BLaER1 treated with 17β-estradiol and CSF1 and Interleukin-3, amounts not matched to agents 10 nM and 100 nM (cell line): Measurements from ENCODE around the gene COL4A1.

Experiments
- H3K27ac ChIP-seq, 11 experiments: shearing (Covaris generic); formaldehyde crosslinking; 2 replicates each; pipeline ENCODE4 v1.8.1; 2022
- H3K27me3 ChIP-seq, 11 experiments: shearing (Covaris generic); formaldehyde crosslinking; 2 replicates each; pipeline ENCODE4 v1.8.1; 2022
- H3K36me3 ChIP-seq, 11 experiments: shearing (Covaris generic); formaldehyde crosslinking; 2 replicates each; pipeline ENCODE4 v1.8.1; 2022
- H3K4me1 ChIP-seq, 10 experiments: shearing (Covaris generic); formaldehyde crosslinking; 2 replicates each; pipeline ENCODE4 v1.8.1; 2022
- H3K4me2 ChIP-seq, 11 experiments: shearing (Covaris generic); formaldehyde crosslinking; 2 replicates each; pipeline ENCODE4 v1.8.1; 2022
- H3K4me3 ChIP-seq, 10 experiments: shearing (Covaris generic); formaldehyde crosslinking; 2 replicates each; pipeline ENCODE4 v1.8.1; 2022
- H3K9ac ChIP-seq, 11 experiments: shearing (Covaris generic); formaldehyde crosslinking; 2 replicates each; pipeline ENCODE4 v1.8.1; 2022
- H3K9me3 ChIP-seq, 11 experiments: shearing (Covaris generic); formaldehyde crosslinking; replicated peaks in 1 of 11; 2 replicates each; pipeline ENCODE4 v1.8.1; 2022
- H4K20me1 ChIP-seq, 11 experiments: shearing (Covaris generic); formaldehyde crosslinking; 2 replicates each; pipeline ENCODE4 v1.8.1; 2022
- Cebpa-rat ChIP-seq, 11 experiments: shearing (Covaris generic); IDR thresholded peaks; 2 replicates each; pipeline ENCODE4 v1.8.1; 2022

COL4A1 gene

DNA sequence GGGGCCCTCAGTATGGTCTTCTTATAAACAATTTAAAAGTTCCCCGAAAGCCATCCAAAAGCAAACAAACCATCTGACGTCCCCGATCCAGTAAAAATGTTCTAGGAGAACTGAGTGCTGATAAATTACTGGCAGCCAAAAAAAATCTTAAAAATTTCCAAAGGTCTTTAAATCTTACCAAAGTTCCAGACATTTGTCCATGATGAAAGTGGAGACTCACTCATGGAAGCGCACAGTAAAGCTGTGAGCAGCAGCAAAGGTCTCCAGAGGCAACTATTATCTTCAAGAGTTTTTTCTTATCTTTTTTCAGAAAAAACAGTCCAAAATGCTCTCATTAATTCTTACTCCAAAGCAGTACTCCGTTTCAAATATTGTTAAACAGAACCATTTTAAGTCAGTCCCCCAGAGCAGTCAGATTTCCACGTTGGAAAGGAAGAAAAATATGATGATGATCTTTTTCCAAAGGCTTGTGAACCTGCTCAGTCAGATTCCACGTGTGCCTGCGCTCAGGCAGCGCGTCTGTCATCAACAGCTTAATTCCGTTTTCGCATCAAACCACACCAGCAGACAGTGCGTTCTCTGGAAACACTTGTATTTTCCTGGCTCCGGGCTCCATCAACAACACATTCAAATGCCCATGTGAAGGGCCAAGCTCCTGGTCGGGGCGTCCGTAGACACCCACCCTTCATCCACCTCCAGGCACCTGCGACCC is 85.4 kb downstream of the COL4A1 start:
- Histone ChIP-seq H4K20me1 (no peaks in the 10 kb centered on the region), H3K4me2 (peak overlapping the region in 3 of 11 experiments; percentile 10 to 33 (median 27); a peak in 2 of 22 replicates), H3K9me3 (no peaks in the 10 kb centered on the region), H3K4me1 (peaks cover 3 to 16% (median 9%) of the 10 kb centered on the region in 10 experiments), H3K4me3 (no peak overlapping the region), H3K36me3 (no peaks in the 10 kb centered on the region), H3K9ac (no peak overlapping the region), H3K27me3 (peaks cover 0 to 8% (median 0%) of the 10 kb centered on the region in 11 experiments; a peak in 3 of 22 replicates), H3K27ac (no peak overlapping the region)
- no peak for TF ChIP-seq Cebpa-rat (IDR thresholded peaks at IDR 0.05)

GRCh38 chr13:110220471-110220870 is 86.5 kb downstream of the COL4A1 start:
- TF ChIP-seq Cebpa-rat (IDR thresholded peaks at IDR 0.05), result no peak
- H3K9me3 ChIP-seq, result no peaks in the 10 kb centered on the region
- H3K4me1 ChIP-seq, result peaks cover 8 to 25% (median 16%) of the 10 kb centered on the region in 10 experiments
- H3K9ac ChIP-seq, result no peak overlapping the region
- H4K20me1 ChIP-seq, result no peaks in the 10 kb centered on the region
- H3K27ac ChIP-seq, result no peak overlapping the region
- H3K36me3 ChIP-seq, result no peaks in the 10 kb centered on the region
- H3K4me3 ChIP-seq, result no peak overlapping the region
- H3K27me3 ChIP-seq, result peaks cover 0 to 8% (median 0%) of the 10 kb centered on the region in 11 experiments; a peak in 3 of 22 replicates
- H3K4me2 ChIP-seq, result peak overlapping the region in 2 of 11 experiments; percentile 9 to 10; a peak in 2 of 22 replicates

GRCh38 chr13:110218581-110219201 is 88.3 kb downstream of the COL4A1 start:
- H3K9me3 ChIP-seq, result no peaks in the 10 kb centered on the region; a peak in 1 of 22 replicates
- peak overlapping the region in 3 of 11 experiments; percentile 2 to 40 (median 30); a peak in 3 of 22 replicates for H3K4me2 ChIP-seq
- H3K27me3 ChIP-seq, result peaks cover 0 to 8% (median 0%) of the 10 kb centered on the region in 11 experiments; a peak in 3 of 22 replicates
- no peaks in the 10 kb centered on the region for H4K20me1 ChIP-seq
- H3K4me3 ChIP-seq, result no peak overlapping the region
- no peak overlapping the region for H3K9ac ChIP-seq
- H3K36me3 ChIP-seq, result no peaks in the 10 kb centered on the region
- H3K4me1 ChIP-seq, result peaks cover 8 to 28% (median 17%) of the 10 kb centered on the region in 10 experiments
- no peak for TF ChIP-seq Cebpa-rat (IDR thresholded peaks at IDR 0.05)
- no peak overlapping the region for H3K27ac ChIP-seq

DNA sequence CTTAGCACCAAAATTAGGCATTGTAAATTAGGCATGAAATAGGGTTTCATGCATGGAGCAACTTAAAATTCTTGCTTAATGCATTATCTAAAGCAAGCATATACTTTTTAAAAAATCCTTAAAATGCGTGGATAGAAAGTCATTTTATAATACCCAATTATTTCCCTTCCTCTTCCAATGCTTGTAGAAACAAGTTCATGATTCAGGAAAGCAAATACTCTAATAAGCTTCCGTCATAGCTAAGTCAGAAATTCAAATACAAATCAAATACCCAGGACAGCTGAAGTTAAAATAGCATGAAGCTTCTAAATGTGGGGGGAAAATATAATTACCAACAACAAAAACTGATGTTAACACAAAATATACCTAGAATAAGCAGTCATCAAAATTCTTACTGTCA is 89.1 kb downstream of the COL4A1 start:
- H3K9me3 ChIP-seq, result no peaks in the 10 kb centered on the region; a peak in 1 of 22 replicates
- peaks cover 11 to 37% (median 24%) of the 10 kb centered on the region in 10 experiments for H3K4me1 ChIP-seq
- no peaks in the 10 kb centered on the region for H3K36me3 ChIP-seq
- H3K4me3 ChIP-seq, result no peak overlapping the region
- no peak overlapping the region for H3K4me2 ChIP-seq
- no peak overlapping the region for H3K27ac ChIP-seq
- peaks cover 0 to 8% (median 0%) of the 10 kb centered on the region in 11 experiments; a peak in 3 of 22 replicates for H3K27me3 ChIP-seq
- no peak overlapping the region for H3K9ac ChIP-seq
- no peaks in the 10 kb centered on the region for H4K20me1 ChIP-seq
- no peak for TF ChIP-seq Cebpa-rat (IDR thresholded peaks at IDR 0.05)

- Histone ChIP-seq H3K4me2 (peak overlapping the region in 10 of 11 experiments; percentile 30 to 62 (median 50); a peak in 10 of 22 replicates), H3K27me3 (peaks cover 0 to 8% (median 0%) of the 10 kb centered on the region in 11 experiments; a peak in 3 of 22 replicates), H4K20me1 (no peaks in the 10 kb centered on the region), H3K4me3 (no peak overlapping the region), H3K27ac (no peak overlapping the region), H3K9ac (no peak overlapping the region), H3K9me3 (no peaks in the 10 kb centered on the region; a peak in 1 of 22 replicates), H3K36me3 (no peaks in the 10 kb centered on the region), H3K4me1 (peaks cover 19 to 44% (median 31%) of the 10 kb centered on the region in 10 experiments)
- TF ChIP-seq Cebpa-rat (IDR thresholded peaks at IDR 0.05), result no peak
Observed at GRCh38 chr13:110217085-110217484, 89.9 kb downstream of the COL4A1 start.

GRCh38 chr13:110216398-110217041 is 90.4 kb downstream of the COL4A1 start:
- Histone ChIP-seq H3K4me3 (no peak overlapping the region), H3K36me3 (no peaks in the 10 kb centered on the region), H3K9me3 (no peaks in the 10 kb centered on the region; a peak in 1 of 22 replicates), H3K27ac (no peak overlapping the region), H3K4me1 (peaks cover 24 to 50% (median 37%) of the 10 kb centered on the region in 10 experiments), H3K27me3 (peaks cover 0 to 8% (median 0%) of the 10 kb centered on the region in 11 experiments; a peak in 3 of 22 replicates), H3K4me2 (peak overlapping the region; percentile 30 to 62 (median 50); a peak in 21 of 22 replicates), H3K9ac (no peak overlapping the region), H4K20me1 (no peaks in the 10 kb centered on the region)
- no peak for TF ChIP-seq Cebpa-rat (IDR thresholded peaks at IDR 0.05)

DNA sequence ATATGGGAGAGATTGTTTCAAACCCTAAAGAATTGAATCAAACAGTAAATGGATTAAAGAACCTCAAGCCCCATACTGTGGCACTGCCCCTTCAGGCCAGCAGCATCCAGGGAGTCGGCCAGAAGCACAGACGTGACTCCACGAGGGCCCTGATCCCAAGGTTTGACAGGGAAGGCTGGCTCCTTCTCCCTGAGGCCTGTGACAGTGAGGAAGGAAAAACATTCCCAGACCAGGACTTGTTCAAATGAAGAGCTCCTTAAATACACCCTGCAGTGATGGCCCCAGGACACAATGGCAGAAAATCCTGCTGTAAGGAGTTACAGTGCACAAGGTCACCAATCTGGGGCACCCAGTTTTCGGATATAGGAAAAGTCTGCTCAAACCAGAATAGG is 91.0 kb downstream of the COL4A1 start:
- no peak overlapping the region for H3K4me3 ChIP-seq
- H3K27me3 ChIP-seq, result peaks cover 0 to 8% (median 0%) of the 10 kb centered on the region in 11 experiments; a peak in 3 of 22 replicates
- no peaks in the 10 kb centered on the region for H4K20me1 ChIP-seq
- TF ChIP-seq Cebpa-rat (IDR thresholded peaks at IDR 0.05), result no peak
- H3K9ac ChIP-seq, result no peak overlapping the region
- H3K9me3 ChIP-seq, result no peaks in the 10 kb centered on the region; a peak in 1 of 22 replicates
- H3K36me3 ChIP-seq, result no peaks in the 10 kb centered on the region
- no peak overlapping the region for H3K27ac ChIP-seq
- peak overlapping the region; percentile 30 to 62 (median 50); a peak in 20 of 22 replicates for H3K4me2 ChIP-seq
- peaks cover 29 to 55% (median 42%) of the 10 kb centered on the region in 10 experiments for H3K4me1 ChIP-seq

DNA sequence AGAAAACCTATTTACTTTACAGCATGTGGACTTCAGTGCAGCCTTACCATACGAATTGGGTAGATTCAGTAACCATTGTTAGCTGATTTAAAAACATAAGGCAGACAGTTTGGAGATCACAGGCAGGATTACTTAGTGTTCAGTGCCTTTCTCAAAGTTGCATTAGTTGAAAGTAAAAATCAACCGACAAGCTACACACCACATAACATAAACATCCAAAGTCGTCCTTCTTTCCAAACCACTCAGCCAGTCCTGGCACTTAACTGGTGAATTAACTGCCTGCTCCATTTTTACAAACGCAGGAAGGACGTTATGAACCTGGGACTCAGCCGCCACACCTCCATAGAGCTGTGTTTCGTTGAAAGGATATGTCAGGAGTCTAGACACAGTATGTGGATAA is 91.4 kb downstream of the COL4A1 start:
- Histone ChIP-seq H4K20me1 (no peaks in the 10 kb centered on the region), H3K27me3 (peaks cover 0 to 8% (median 0%) of the 10 kb centered on the region in 11 experiments; a peak in 3 of 22 replicates), H3K9ac (no peak overlapping the region), H3K4me3 (no peak overlapping the region), H3K4me1 (peaks cover 30 to 58% (median 44%) of the 10 kb centered on the region in 10 experiments), H3K36me3 (no peaks in the 10 kb centered on the region), H3K27ac (no peak overlapping the region), H3K4me2 (peak overlapping the region in 2 of 11 experiments; percentile 50 to 62; a peak in 3 of 22 replicates), H3K9me3 (no peaks in the 10 kb centered on the region; a peak in 1 of 22 replicates)
- no peak for TF ChIP-seq Cebpa-rat (IDR thresholded peaks at IDR 0.05)

DNA sequence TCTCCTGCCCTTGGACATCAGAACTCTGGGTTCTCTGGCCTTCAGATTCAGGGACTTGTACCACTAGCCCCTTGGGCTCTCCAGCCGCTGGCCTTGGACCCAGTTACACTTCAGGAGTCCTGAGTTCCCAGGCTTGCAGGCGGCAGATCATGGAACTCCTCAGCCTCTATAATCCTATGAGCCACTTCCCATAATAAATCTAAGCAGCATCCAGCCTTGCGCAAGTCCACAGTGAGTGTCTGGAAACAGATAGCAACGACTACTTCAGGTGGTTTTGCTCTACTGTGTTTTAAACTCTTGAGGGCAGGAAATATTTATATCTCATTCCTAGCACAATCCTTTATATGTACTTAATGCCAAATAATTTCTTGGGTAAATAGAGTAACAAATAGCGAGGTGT is 92.3 kb downstream of the COL4A1 start:
- TF ChIP-seq Cebpa-rat (IDR thresholded peaks at IDR 0.05), result no peak

More for the DNA sequence above, 92.3 kb downstream of the COL4A1 start:
- H3K4me2 ChIP-seq, result no peak overlapping the region
- no peak overlapping the region for H3K27ac ChIP-seq
- H3K9ac ChIP-seq, result no peak overlapping the region
- no peaks in the 10 kb centered on the region; a peak in 1 of 22 replicates for H3K9me3 ChIP-seq
- peaks cover 24 to 58% (median 44%) of the 10 kb centered on the region in 10 experiments for H3K4me1 ChIP-seq
- H3K4me3 ChIP-seq, result no peak overlapping the region
- H4K20me1 ChIP-seq, result no peaks in the 10 kb centered on the region
- no peaks in the 10 kb centered on the region for H3K36me3 ChIP-seq
- H3K27me3 ChIP-seq, result peaks cover 0 to 8% (median 0%) of the 10 kb centered on the region in 11 experiments; a peak in 3 of 22 replicates
